WERI-Rb-1 (cell line): ENCODE results near the gene SMPDL3A.

Source experiments
- DNase-seq: peaks from one replicate; pipeline ENCODE4 v3.0.0-alpha.2; 2020
- H3K27ac ChIP-seq: fragments of 250-450 bp; sonication (Bioruptor Pico); 2 replicates; pipeline ENCODE4 v1.5.1; 2020; ENCODE audit warnings: mild to moderate bottlenecking, moderate library complexity
- H3K27me3 ChIP-seq: fragments of 250-450 bp; sonication (Bioruptor Pico); 2 replicates; pipeline ENCODE4 v1.5.1; 2021; ENCODE audit warnings: mild to moderate bottlenecking, low read depth, moderate library complexity; ENCODE audit not compliant: insufficient read depth, severe bottlenecking
- H3K36me3 ChIP-seq: fragments of 250-450 bp; sonication (Bioruptor Pico); 2 replicates; pipeline ENCODE4 v1.5.1; 2020; ENCODE audit warnings: mild to moderate bottlenecking, moderate library complexity
- H3K4me3 ChIP-seq: 2 replicates; pipeline ENCODE4 v1.5.1; 2011; ENCODE audit warnings: low read depth, mild to moderate bottlenecking, control low read depth, low read length
- H3K9me3 ChIP-seq: fragments of 250-450 bp; sonication (Bioruptor Pico); 2 replicates; pipeline ENCODE4 v1.5.1; 2021; ENCODE audit warnings: mild to moderate bottlenecking, moderate library complexity; ENCODE audit not compliant: severe bottlenecking
- TF ChIP-seq, protein P1 (sequence below): IDR thresholded peaks from 2 replicates; pipeline ENCODE4 v1.5.1; 2011; ENCODE audit warnings: low read depth, mild to moderate bottlenecking, control low read depth, inconsistent platforms, low read length

The SMPDL3A gene

DNA sequence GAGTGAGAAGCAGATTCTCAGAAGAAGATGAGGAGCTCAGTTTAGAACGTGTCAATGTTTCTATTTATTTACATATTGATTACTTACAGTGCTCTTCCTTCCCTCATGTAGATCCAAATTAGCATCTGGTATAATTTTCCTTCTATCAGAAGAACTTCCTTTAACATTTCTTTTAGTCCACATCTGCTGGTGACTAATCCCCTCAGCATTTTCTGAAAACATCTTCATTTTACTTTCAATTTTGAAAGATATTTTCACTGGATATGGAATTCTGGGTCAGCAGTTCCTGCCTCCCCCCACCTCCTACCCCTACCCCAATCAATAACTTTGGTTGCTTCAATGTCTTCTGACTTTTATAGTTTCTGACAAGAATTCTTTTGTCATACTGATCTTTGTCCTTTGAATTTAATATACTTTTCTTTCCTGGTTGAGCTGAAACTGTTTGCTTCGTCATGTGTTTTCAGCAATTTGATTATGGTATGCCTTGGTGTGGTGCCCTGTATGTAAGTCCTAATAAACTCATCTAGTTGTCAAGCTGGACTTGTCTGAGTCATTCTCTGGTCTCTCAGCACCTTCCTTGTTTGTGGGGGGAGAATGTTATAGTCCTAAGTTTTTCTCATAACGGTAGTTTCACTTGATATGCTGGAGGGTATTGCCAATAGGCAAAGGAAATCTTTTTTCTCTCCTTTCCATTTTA is 57.0 kb downstream of the SMPDL3A start:
- no peaks in the 10 kb centered on the region for H3K9me3 ChIP-seq
- H3K27me3 ChIP-seq: no peaks in the 10 kb centered on the region
- DNase-seq: no peak
- TF ChIP-seq, protein P1, sequence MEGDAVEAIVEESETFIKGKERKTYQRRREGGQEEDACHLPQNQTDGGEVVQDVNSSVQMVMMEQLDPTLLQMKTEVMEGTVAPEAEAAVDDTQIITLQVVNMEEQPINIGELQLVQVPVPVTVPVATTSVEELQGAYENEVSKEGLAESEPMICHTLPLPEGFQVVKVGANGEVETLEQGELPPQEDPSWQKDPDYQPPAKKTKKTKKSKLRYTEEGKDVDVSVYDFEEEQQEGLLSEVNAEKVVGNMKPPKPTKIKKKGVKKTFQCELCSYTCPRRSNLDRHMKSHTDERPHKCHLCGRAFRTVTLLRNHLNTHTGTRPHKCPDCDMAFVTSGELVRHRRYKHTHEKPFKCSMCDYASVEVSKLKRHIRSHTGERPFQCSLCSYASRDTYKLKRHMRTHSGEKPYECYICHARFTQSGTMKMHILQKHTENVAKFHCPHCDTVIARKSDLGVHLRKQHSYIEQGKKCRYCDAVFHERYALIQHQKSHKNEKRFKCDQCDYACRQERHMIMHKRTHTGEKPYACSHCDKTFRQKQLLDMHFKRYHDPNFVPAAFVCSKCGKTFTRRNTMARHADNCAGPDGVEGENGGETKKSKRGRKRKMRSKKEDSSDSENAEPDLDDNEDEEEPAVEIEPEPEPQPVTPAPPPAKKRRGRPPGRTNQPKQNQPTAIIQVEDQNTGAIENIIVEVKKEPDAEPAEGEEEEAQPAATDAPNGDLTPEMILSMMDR: no peak
- H3K36me3 ChIP-seq: no peaks in the 10 kb centered on the region
- H3K27ac ChIP-seq: no peak overlapping the region
- H3K4me3 ChIP-seq: no peak overlapping the region

DNA sequence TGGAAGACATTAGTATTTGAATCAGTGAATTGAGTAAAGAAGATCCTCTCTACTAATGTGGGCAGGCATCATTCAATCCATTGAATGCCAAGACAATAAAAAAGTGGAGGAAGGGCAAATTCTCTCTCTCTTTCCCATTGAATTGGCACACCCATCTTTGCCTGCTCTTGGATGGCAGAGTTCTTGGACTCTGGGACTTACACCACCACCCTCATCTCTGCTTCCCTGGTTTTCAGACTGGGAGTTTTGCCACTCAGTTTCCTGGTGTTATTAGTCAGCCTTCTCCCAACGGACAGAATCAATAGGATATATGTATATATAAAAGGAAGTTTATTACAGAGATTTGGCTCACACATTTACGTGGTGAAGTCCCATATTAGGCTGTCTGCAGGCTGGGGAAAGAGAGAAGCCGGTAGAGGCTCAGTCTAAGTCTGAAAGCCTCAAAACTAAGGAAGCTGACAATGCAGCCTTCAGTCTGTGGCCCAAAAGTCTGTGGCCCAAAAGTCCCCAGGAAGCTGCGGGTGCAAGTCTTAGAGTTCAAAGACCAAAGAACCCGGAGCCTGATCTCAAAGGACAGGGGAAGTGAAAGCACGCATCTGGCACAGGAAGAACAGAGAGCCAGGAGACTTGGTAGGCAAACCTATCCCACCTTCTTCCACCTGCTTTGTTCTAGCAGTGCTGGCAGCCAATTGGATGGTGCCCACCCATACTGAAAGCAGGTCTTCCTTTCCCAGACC is 64.4 kb downstream of the SMPDL3A start:
- DNase-seq: no peak
- Histone ChIP-seq H3K27me3 (no peaks in the 10 kb centered on the region), H3K27ac (no peak overlapping the region)

More for the DNA sequence above, 64.4 kb downstream of the SMPDL3A start:
- Histone ChIP-seq H3K9me3 (no peaks in the 10 kb centered on the region), H3K36me3 (no peaks in the 10 kb centered on the region), H3K4me3 (no peak overlapping the region)
- TF ChIP-seq, protein P1: no peak
